Psoas muscle (tissue), 8 donors: ENCODE data around the gene OTUD4. TPM values are rescaled to one million over a fixed set of nuclear protein-coding genes. Genes with fewer than 3 reads are reported as not detected.
A peak's percentile ranks its signal among the peaks of the same experiment; 100 is the strongest.

ENCODE experiments used
- ATAC-seq, 4 donors: fragments of 200-7000 bp; cut with Tn5 transposase; one replicate each; pipeline ENCODE4 v1.9.1; 2020; ENCODE audit warnings: moderate library complexity in 3 of 4, mild to moderate bottlenecking in 2 of 4
- DNase-seq, 2 donors: peaks; one replicate each; pipeline ENCODE4 v3.0.0-alpha.2; 2020
- H3K27ac ChIP-seq: fragments of 200-600 bp; one replicate; pipeline ENCODE4 v1.8.0; 2022
- H3K27me3 ChIP-seq, 3 donors: fragments of 200-600 bp in 1 of 3; one replicate each; pipeline versions ENCODE4 v1.6.1 to v1.8.0; 2013 to 2022; ENCODE audit warnings: low read length in 2 of 3, mild to moderate bottlenecking in 2 of 3, moderate library complexity in 1 of 3; ENCODE audit not compliant: insufficient read depth in 3 of 3
- H3K36me3 ChIP-seq, 2 donors: fragments of 200-600 bp in 1 of 2; one replicate each; pipeline versions ENCODE4 v1.6.1 to v1.8.0; 2013 to 2022; ENCODE audit warnings: low read depth in 1 of 2, mild to moderate bottlenecking in 1 of 2, moderate library complexity in 1 of 2; ENCODE audit not compliant: insufficient read depth in 1 of 2
- H3K4me1 ChIP-seq: fragments of 200-600 bp; one replicate; pipeline ENCODE4 v1.8.0; 2022
- H3K4me3 ChIP-seq: fragments of 200-600 bp; one replicate; pipeline ENCODE4 v1.8.0; 2022; ENCODE audit warnings: mild to moderate bottlenecking
- H3K9me3 ChIP-seq: fragments of 200-600 bp; one replicate; pipeline ENCODE4 v1.8.0; 2022
- WGBS, 3 donors: extraction: QIAGEN DNeasy Blood & Tissue Kit; methylation state at CpG; one replicate each; pipeline versions ENCODE4 v1.1.6 to v1.1.7; 2013; 5-methylcytosine and 5-hydroxymethylcytosine counted together
- intact Hi-C, 2 donors: fragments of 100-400 bp; cut with DNase I; formaldehyde crosslinking; loops; one replicate each; pipeline versions ENCODE4 v1.11.0 to v1.14.2; 2022
- polyA plus RNA-seq, 3 donors: library from polyadenylated mRNA; stranded (reverse); fragments of 200-250 nt; gene quantifications; one replicate each; pipeline ENCODE4 v1.2.3, GENCODE V29; 2013
- total RNA-seq, 4 donors: library from RNA; stranded (reverse); fragmentation: NEBNext Ultra II Directional in 2 of 4; extraction: Animal tissue kit (Norgen Biotek cat#: 25700) in 2 of 4; gene quantifications; one replicate each; pipeline versions ENCODE4 v1.2.1 to v1.2.4, GENCODE V29; 2021 to 2023
- TF ChIP-seq, protein P1 (sequence below): fragments of 200-600 bp; IDR thresholded peaks from one replicate; pipeline ENCODE4 v1.8.0; 2022; ENCODE audit warnings: antibody characterized with exemption
- donor health status: healthy with polysubstance abuse.
- donor health status: DM: no; HTN: no; CAD: no; lungs with moderate emphysema.
- donor health status: Bipolar disorder and iron deficiency.
- donor health status: healthy.
- donor health status: DM: yes; HTN: yes; CAD: no.
- donor health status: DM: no; HTN: no; CAD: no.
- donor health status: DM: no; HTN: no; CAD: no.
- donor health status: DM: yes; HTN: yes; CAD: no.

OTUD4 gene
- total and polyA plus RNA-seq, 7 donors: 20.5 to 88.0 (median 53.6) TPM

DNA sequence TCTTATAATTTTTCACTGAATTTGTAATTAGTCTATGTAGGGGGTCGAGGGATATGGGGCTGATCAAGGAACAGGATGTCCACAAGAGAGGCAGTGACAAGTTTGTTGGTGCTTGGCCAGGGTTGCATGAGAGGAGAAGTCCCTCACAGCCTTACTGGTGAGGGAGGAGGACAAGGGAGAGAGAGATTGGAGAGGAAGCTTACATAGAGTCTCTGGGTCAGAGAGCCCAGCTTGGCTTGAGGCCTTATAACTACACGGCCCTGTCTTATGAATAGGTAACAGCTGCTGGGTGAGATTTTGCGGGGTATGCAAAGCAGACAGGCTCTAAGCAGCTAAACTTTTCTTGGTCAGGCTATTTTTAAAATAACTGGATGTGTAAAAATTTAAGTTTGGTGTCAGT, 37.9 kb upstream of the OTUD4 start:
- Histone ChIP-seq H3K9me3 (no peaks in the 10 kb centered on the region), H3K36me3 (no peaks in the 10 kb centered on the region), H3K27ac (no peak overlapping the region), H3K4me3 (no peak overlapping the region), H3K4me1 (peaks cover 7% of the 10 kb centered on the region), H3K27me3 (no peaks in the 10 kb centered on the region)
- TF ChIP-seq, protein P1, sequence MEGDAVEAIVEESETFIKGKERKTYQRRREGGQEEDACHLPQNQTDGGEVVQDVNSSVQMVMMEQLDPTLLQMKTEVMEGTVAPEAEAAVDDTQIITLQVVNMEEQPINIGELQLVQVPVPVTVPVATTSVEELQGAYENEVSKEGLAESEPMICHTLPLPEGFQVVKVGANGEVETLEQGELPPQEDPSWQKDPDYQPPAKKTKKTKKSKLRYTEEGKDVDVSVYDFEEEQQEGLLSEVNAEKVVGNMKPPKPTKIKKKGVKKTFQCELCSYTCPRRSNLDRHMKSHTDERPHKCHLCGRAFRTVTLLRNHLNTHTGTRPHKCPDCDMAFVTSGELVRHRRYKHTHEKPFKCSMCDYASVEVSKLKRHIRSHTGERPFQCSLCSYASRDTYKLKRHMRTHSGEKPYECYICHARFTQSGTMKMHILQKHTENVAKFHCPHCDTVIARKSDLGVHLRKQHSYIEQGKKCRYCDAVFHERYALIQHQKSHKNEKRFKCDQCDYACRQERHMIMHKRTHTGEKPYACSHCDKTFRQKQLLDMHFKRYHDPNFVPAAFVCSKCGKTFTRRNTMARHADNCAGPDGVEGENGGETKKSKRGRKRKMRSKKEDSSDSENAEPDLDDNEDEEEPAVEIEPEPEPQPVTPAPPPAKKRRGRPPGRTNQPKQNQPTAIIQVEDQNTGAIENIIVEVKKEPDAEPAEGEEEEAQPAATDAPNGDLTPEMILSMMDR: no peak
- ATAC-seq (peak in 3 of 4 donors; percentile 48 to 58 (median 49)), DNase-seq (peak in 1 of 2 donors; percentile 49)
- 11 to 32% (median 20%) methylated on average over 3 of the region's 3 CpGs for WGBS, 3 donors
- intact Hi-C loops: loop anchor here in 1 of 2 donors (5.0 kb wide), 1 partner anchor 399 kb away; the partner anchor contains the start of gene MMAA

DNA sequence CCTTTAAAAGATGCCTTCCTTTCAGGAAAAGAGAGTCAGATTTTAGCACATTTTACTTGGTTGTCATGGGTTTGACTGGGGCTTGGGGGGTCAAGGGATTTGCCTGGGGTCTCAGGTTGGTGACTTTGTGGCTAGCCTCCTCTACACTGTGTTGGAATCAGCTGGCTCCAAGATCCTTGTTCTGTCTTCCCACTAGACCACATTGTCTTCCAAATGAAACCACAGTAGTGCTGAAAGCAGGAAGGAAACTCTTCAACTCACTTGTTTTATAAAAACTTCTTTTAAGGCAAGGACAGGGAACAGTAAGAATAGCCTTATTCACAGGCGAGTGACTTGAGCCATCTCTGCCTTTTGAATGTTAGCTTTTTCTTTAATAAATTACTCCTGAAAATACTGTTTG, 37.0 kb upstream of the OTUD4 start:
- no peak overlapping the region for H3K4me3 ChIP-seq
- WGBS, 3 donors: 59 to 80% (median 67%) methylated on average over 1 of the region's 1 CpG
- H3K27me3 ChIP-seq: no peaks in the 10 kb centered on the region
- peaks cover 7% of the 10 kb centered on the region for H3K4me1 ChIP-seq
- ATAC-seq: no peak
- no peak overlapping the region for H3K27ac ChIP-seq
- TF ChIP-seq, protein P1: no peak
- no peaks in the 10 kb centered on the region for H3K36me3 ChIP-seq
- intact Hi-C loops: loop anchor here in 1 of 2 donors (5.0 kb wide), 1 partner anchor 400 kb away; the partner anchor contains the start of gene MMAA
- DNase-seq: no peak
- no peaks in the 10 kb centered on the region for H3K9me3 ChIP-seq

DNA sequence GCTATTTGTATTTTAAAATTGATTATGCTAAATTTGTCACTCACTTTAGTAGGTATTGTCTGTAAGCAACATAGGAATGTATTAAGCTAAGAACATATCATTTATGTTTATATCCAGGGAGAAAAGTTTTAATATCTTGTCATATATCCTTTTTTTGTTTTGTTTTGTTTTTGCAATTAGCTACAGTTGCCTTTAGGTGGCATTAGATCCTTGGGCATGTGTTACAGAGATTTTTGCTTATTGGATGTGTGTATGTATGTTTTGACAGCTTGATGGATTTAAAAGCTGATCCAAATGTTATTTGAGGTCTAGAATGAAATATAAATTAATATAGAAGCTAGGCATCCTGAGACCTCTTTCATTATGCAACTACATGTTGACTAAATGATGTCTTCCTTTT, 36.1 kb upstream of the OTUD4 start:
- TF ChIP-seq, protein P1: peak; percentile 50
- no peaks in the 10 kb centered on the region for H3K27me3 ChIP-seq
- intact Hi-C loops: loop anchor here in 1 of 2 donors (5.0 kb wide), 1 partner anchor 401 kb away; the partner anchor contains the start of gene MMAA
- ATAC-seq (no peak), DNase-seq (no peak)
- no peaks in the 10 kb centered on the region for H3K9me3 ChIP-seq
- no peak overlapping the region for H3K4me3 ChIP-seq
- no peaks in the 10 kb centered on the region for H3K36me3 ChIP-seq
- H3K27ac ChIP-seq: no peak overlapping the region
- peaks cover 7% of the 10 kb centered on the region for H3K4me1 ChIP-seq

DNA sequence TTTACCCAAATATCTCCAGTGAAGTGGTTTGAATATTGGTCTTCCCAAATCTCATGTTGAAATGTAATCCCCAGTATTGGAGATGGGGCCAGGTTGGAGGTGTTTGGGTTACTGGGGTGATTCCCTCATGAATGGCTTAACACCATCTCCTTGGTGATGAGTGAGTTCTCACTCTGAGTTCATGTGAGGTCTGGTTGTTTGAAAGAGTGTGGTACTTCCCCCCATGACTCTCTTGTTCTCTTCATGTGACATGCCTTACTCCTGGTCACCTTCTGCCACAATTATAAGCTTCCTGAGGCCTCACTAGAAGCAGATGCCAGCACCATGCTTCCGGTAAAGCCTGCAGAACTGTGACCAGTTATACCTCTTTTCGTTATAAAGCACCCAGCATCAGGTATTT, 32.9 kb upstream of the OTUD4 start:
- Histone ChIP-seq H3K9me3 (no peaks in the 10 kb centered on the region), H3K27me3 (no peaks in the 10 kb centered on the region), H3K27ac (no peak overlapping the region), H3K36me3 (no peaks in the 10 kb centered on the region), H3K4me1 (peaks cover 2% of the 10 kb centered on the region), H3K4me3 (no peak overlapping the region)
- DNase-seq (no peak), ATAC-seq (no peak)
- TF ChIP-seq, protein P1: no peak
- WGBS, 3 donors: 82 to 97% (median 87%) methylated on average over 2 of the region's 2 CpGs
- intact Hi-C loops: no loop called here

DNA sequence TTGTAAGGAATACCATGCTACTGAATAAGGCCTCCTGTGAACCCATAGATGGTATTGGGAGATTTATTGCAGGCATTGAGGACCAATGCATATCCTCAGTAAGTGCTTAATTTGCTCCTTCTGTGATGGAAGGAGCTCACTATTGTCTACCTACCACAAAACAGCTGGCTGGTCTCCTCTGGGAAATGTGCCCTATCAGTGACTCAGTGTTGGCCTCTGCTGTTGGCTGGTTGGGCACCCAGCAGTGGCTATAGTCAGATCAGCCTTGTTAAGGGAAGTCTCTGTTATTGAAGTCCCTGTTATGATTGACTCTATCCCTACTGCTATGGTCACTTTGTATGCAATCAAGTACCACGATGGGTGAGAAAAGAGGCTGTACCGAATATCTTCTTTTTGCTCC, 27.5 kb upstream of the OTUD4 start:
- Histone ChIP-seq H3K9me3 (no peaks in the 10 kb centered on the region), H3K27me3 (no peaks in the 10 kb centered on the region), H3K4me1 (no peaks in the 10 kb centered on the region), H3K4me3 (no peak overlapping the region), H3K36me3 (no peaks in the 10 kb centered on the region), H3K27ac (no peak overlapping the region)
- DNase-seq (no peak), ATAC-seq (peak in 2 of 4 donors; percentile 48 to 56)
- TF ChIP-seq, protein P1: no peak
- intact Hi-C loops: no loop called here
- WGBS, 3 donors: 94 to 95% (median 95%) methylated on average over 2 of the region's 2 CpGs
